ENCODE results near the gene KCNH1. TPM values are rescaled to one million over a fixed set of nuclear protein-coding genes. Genes with fewer than 3 reads are reported as not detected.

KCNH1 gene
- total RNA-seq, 2 donors from 2014 or later = 3.2 to 3.5 TPM

DNA sequence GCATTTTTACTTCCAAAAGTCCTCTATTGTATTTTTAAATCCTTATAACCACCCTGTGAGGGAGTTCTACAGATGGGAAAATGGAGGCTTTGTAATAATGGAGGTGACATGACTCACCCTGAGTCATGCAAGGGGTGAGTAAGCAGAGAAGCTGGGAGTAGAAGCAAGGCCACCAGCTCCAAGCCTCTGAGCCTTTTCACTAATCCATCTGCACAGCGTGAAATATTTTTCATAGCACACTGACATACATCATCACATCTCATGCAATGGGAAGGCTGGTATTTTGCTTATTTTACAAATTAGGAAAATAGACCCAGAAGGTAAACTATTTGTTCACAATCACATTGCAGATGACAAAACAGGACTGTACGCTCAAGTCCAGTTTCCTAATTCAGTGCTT, 96.9 kb downstream of the KCNH1 start:
- no peak for DNase-seq
- no peak overlapping the region for H3K27ac ChIP-seq (ENCODE audit: low read depth, low read length)
- no peaks in the 10 kb centered on the region for H3K36me3 ChIP-seq (ENCODE audit: control insufficient read depth, insufficient read depth, low read length)
- no peak overlapping the region for H3K9ac ChIP-seq (ENCODE audit: extremely low read depth, low read length, poor library complexity, severe bottlenecking)
- no peaks in the 10 kb centered on the region for H3K9me3 ChIP-seq (ENCODE audit: control insufficient read depth, low read length)
- H3K4me1 Mint-ChIP-seq = peaks cover 4% of the 10 kb centered on the region
- peaks cover 3% of the 10 kb centered on the region for H3K36me3 Mint-ChIP-seq (ENCODE audit: low read depth)
- WGBS, 2 experiments (ENCODE audit: insufficient coverage in 1 of 2, insufficient read length in 1 of 2) = 99 to 100% methylated on average over 1 to 2 of the region's 2 CpGs
- no peak overlapping the region for H3K27ac Mint-ChIP-seq
- peaks cover 11% of the 10 kb centered on the region for H3K27me3 Mint-ChIP-seq (ENCODE audit: insufficient read depth)
- H3K27me3 ChIP-seq (ENCODE audit: control insufficient read depth, insufficient read depth, low read length, poor library complexity, severe bottlenecking) = peaks cover 11% of the 10 kb centered on the region
- no peak overlapping the region for H3K4me3 ChIP-seq (ENCODE audit: low read length)
- H3K9me3 Mint-ChIP-seq = peaks cover 6% of the 10 kb centered on the region
- no peaks in the 10 kb centered on the region for H3K4me1 ChIP-seq (ENCODE audit: control insufficient read depth, insufficient read depth, low read length)
- TF ChIP-seq, protein P1, sequence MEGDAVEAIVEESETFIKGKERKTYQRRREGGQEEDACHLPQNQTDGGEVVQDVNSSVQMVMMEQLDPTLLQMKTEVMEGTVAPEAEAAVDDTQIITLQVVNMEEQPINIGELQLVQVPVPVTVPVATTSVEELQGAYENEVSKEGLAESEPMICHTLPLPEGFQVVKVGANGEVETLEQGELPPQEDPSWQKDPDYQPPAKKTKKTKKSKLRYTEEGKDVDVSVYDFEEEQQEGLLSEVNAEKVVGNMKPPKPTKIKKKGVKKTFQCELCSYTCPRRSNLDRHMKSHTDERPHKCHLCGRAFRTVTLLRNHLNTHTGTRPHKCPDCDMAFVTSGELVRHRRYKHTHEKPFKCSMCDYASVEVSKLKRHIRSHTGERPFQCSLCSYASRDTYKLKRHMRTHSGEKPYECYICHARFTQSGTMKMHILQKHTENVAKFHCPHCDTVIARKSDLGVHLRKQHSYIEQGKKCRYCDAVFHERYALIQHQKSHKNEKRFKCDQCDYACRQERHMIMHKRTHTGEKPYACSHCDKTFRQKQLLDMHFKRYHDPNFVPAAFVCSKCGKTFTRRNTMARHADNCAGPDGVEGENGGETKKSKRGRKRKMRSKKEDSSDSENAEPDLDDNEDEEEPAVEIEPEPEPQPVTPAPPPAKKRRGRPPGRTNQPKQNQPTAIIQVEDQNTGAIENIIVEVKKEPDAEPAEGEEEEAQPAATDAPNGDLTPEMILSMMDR (conservative IDR thresholded peaks at IDR 0.05) = no peak
- H3K4me3 Mint-ChIP-seq = no peak overlapping the region

- Histone ChIP-seq H3K9me3 (ENCODE audit: control insufficient read depth, low read length) (no peaks in the 10 kb centered on the region), H3K9ac (ENCODE audit: extremely low read depth, low read length, poor library complexity, severe bottlenecking) (no peak overlapping the region), H3K4me3 (ENCODE audit: low read length) (no peak overlapping the region), H3K4me1 (ENCODE audit: control insufficient read depth, insufficient read depth, low read length) (no peaks in the 10 kb centered on the region), H3K27me3 (ENCODE audit: control insufficient read depth, insufficient read depth, low read length, poor library complexity, severe bottlenecking) (peaks cover 11% of the 10 kb centered on the region), H3K27ac (ENCODE audit: low read depth, low read length) (no peak overlapping the region), H3K36me3 (ENCODE audit: control insufficient read depth, insufficient read depth, low read length) (no peaks in the 10 kb centered on the region)
- Mint-ChIP-seq H3K27ac (no peak overlapping the region), H3K27me3 (ENCODE audit: insufficient read depth) (peaks cover 11% of the 10 kb centered on the region), H3K9me3 (peaks cover 6% of the 10 kb centered on the region), H3K36me3 (ENCODE audit: low read depth) (peaks cover 3% of the 10 kb centered on the region), H3K4me3 (no peak overlapping the region), H3K4me1 (peaks cover 4% of the 10 kb centered on the region)
- DNase-seq = no peak
- 94 to 100% methylated on average over 3 of the region's 3 CpGs for WGBS, 2 experiments (ENCODE audit: insufficient coverage in 1 of 2, insufficient read length in 1 of 2)
- TF ChIP-seq, protein P1 (conservative IDR thresholded peaks at IDR 0.05) = no peak
Observed at GRCh38 chr1:211036381-211037060, 97.4 kb downstream of the KCNH1 start.

DNA sequence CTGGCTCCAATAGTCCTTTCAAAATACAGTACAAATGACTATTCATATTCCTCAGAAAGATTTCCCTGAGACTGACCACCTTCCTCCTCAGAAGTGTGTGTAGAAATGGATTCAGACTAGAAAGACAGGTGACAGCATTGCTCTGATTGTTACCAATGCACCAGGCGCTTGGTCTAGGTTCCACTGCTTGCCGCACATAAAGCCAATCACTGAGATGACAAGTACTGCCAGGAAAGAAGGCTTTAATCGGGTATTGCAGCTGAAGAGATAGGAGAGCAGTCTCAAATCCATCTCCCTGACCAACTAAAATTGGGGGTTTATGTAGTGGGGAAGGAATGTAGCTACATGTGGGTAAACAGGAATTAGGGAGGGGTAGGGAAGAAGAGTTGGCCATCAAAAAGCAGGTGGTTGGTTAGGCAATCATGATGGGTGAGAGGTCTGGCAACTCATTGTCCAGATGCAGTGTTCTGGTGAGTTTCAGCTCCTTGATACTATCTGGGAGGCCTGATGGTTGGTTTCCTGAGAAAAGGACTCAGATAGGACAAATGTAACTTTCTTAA, 98.0 kb downstream of the KCNH1 start:
- no peaks in the 10 kb centered on the region for H3K9me3 ChIP-seq (ENCODE audit: control insufficient read depth, low read length)
- no peaks in the 10 kb centered on the region for H3K4me1 ChIP-seq (ENCODE audit: control insufficient read depth, insufficient read depth, low read length)
- H3K4me3 ChIP-seq (ENCODE audit: low read length) = no peak overlapping the region
- no peak overlapping the region for H3K9ac ChIP-seq (ENCODE audit: extremely low read depth, low read length, poor library complexity, severe bottlenecking)
- H3K27me3 ChIP-seq (ENCODE audit: control insufficient read depth, insufficient read depth, low read length, poor library complexity, severe bottlenecking) = peaks cover 11% of the 10 kb centered on the region
- peaks cover 3% of the 10 kb centered on the region for H3K36me3 Mint-ChIP-seq (ENCODE audit: low read depth)
- H3K36me3 ChIP-seq (ENCODE audit: control insufficient read depth, insufficient read depth, low read length) = no peaks in the 10 kb centered on the region
- H3K27ac ChIP-seq (ENCODE audit: low read depth, low read length) = no peak overlapping the region
- peaks cover 6% of the 10 kb centered on the region for H3K9me3 Mint-ChIP-seq
- TF ChIP-seq, protein P1 (conservative IDR thresholded peaks at IDR 0.05) = no peak
- H3K4me1 Mint-ChIP-seq = peaks cover 4% of the 10 kb centered on the region
- H3K4me3 Mint-ChIP-seq = no peak overlapping the region
- DNase-seq = no peak
- no peak overlapping the region for H3K27ac Mint-ChIP-seq
- 92 to 93% methylated on average over 2 to 3 of the region's 3 CpGs for WGBS, 2 experiments (ENCODE audit: insufficient coverage in 1 of 2, insufficient read length in 1 of 2)
- H3K27me3 Mint-ChIP-seq (ENCODE audit: insufficient read depth) = peaks cover 13% of the 10 kb centered on the region

All from endodermal cell (in vitro differentiated cells).